GF-D8 (cell line): ENCODE data around the gene TOX2.

ENCODE experiments used
- DNase-seq: peaks from one replicate; lab custom pipeline; 2025; lab: John Stamatoyannopoulos, UW

The TOX2 gene, protein sequence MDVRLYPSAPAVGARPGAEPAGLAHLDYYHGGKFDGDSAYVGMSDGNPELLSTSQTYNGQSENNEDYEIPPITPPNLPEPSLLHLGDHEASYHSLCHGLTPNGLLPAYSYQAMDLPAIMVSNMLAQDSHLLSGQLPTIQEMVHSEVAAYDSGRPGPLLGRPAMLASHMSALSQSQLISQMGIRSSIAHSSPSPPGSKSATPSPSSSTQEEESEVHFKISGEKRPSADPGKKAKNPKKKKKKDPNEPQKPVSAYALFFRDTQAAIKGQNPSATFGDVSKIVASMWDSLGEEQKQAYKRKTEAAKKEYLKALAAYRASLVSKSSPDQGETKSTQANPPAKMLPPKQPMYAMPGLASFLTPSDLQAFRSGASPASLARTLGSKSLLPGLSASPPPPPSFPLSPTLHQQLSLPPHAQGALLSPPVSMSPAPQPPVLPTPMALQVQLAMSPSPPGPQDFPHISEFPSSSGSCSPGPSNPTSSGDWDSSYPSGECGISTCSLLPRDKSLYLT

DNA sequence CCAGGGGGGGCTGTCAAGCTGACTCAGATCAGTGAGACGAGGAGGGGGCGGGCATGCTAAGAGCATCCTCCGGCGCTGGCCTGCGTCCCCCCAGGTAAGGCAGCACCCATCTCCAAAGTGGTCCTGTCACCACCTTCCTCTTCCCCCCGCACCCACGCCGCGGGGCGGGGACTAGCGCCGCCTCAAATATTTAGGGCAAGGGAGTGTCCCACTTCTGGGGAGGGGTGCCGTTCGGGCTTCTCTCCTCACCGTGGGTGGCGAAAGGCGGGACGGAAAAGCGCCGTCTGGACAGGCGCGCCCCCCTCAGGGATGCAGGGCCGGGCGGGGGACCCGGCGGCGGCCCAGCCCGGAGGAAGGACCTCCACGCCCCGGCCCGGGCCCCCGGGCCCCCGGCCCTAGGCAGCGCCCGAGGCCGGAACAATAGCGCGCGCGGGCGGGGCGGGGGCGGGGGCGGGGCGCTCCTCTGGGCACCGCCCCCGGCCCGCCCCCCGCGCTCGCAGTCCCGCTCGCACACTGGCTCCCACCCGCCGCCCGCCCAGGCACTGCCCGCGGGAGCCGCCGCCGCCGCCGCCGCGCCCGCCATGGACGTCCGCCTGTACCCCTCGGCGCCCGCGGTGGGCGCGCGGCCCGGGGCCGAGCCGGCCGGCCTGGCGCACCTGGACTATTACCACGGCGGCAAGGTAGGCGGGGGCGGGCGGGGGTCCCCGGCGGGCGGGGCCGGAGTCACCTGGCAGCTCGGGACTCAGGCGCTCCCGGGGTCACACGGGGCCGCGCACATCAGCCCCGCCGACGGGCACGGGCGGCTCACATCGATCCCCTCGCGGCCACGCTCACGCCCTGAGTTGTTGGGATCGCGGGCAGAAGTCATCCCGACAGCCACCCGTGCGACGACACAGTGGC is at the start of gene TOX2:
Gene TOX2, plus strand, starts transcription at position 542 of the 900 bp plus-strand sequence. Its CDS starts 40 bp downstream, at position 582.
- no peak for DNase-seq

- DNase-seq = no peak
Observed at GRCh38 chr20:43868091-43868490, 46.6 kb upstream of the TOX2 start.

DNA sequence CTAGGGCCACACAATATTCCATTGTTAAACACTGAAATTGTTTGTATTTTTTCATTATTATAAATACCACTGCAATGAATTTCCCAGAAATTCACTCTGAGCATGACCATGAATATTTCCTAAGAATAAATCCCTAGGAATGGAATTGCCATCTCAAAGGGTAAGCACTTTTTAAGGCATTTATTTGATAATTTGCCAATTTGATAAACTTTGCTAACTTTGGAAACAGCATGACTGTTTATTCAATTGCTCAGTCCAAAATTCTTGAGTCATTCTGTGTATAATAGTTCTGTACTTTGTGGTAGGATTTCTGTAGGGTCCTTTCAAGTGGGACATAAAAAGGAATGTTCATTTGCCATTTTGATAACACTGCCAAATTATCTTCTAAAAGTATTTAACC is 44.2 kb upstream of the TOX2 start:
- no peak for DNase-seq

- no peak for DNase-seq
Observed at GRCh38 chr20:43878776-43879175, 35.9 kb upstream of the TOX2 start.

- no peak for DNase-seq
Observed at GRCh38 chr20:43893930-43894329, 20.7 kb upstream of the TOX2 start.

DNA sequence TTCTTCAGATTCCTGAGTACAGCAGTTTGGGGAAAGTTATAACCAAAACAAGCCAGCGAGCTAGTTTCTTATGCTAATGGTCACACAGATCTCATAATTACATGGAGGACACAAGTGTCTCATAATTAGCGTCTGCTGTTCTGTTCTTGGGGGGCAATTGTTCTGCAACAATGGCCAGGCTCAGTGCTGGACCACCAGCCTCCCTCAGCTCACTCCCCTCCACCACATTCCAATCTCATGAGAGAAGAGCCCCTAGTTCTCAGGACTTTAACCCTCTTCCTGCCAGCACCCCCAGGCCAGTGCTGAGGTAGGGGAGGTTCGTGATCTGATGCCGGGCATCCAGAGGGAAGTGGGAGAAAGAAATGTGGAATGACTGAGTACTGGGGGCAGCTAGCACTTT is 20.2 kb upstream of the TOX2 start:
- no peak for DNase-seq

DNA sequence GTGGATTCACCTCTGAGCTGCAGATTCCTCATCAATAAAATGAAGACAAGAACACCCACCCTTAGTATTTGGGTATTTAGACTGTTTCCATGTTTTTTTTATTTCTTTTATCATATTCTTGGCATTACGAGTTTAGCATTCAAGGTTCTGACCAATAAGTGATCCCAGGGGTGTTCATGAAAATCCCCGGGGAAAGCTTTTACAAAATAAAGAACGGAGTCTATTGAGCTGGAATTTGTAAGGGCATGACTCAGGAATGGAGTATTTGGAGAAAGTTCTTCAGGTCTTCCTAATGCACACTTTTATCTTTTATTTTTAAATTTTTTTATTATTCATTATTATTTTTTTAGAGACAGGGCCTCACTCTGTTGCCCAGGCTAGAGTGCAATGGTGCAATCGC is 19.4 kb upstream of the TOX2 start:
- DNase-seq = no peak

GRCh38 chr20:43899274-43900120 is 15.2 kb upstream of the TOX2 start:
- DNase-seq = no peak

DNA sequence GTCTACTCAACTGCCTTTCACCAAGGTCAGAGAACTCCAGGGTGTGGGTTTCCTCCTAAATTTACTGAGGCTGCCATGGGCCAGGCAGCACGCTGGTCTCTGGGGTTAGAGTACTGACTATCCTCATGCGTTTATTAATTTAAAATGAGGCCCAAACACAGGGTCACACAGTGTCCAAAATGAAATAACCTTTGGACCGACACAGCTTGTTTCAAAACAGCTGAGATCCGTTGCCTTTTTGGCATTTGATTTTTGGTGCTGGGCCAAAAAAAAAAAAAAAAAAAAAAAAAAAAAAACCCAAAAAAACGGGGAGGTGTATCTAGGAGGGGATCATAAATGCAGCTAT is 14.6 kb upstream of the TOX2 start:
- DNase-seq = no peak

DNA sequence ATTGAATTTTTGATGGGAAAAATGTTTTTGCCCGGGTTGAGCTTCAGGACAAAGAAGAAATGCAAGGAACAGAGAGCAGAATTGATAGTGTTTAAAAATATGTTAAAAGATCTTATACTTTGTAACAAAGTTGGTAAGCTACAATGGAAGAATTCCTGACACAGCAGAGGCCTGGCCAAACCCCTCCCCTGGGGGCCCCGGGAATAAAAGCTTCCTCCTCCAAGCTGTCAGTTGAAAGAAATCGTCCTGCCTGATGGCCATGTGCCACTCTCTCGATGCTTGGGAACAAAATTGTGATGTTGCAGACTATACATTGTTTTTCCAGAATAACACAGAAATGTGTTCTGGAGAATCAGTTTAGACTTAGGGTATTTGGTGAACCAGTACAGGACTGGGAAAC is 14.2 kb upstream of the TOX2 start:
- no peak for DNase-seq

GRCh38 chr20:43901296-43901695 is 13.4 kb upstream of the TOX2 start:
- DNase-seq = no peak

DNA sequence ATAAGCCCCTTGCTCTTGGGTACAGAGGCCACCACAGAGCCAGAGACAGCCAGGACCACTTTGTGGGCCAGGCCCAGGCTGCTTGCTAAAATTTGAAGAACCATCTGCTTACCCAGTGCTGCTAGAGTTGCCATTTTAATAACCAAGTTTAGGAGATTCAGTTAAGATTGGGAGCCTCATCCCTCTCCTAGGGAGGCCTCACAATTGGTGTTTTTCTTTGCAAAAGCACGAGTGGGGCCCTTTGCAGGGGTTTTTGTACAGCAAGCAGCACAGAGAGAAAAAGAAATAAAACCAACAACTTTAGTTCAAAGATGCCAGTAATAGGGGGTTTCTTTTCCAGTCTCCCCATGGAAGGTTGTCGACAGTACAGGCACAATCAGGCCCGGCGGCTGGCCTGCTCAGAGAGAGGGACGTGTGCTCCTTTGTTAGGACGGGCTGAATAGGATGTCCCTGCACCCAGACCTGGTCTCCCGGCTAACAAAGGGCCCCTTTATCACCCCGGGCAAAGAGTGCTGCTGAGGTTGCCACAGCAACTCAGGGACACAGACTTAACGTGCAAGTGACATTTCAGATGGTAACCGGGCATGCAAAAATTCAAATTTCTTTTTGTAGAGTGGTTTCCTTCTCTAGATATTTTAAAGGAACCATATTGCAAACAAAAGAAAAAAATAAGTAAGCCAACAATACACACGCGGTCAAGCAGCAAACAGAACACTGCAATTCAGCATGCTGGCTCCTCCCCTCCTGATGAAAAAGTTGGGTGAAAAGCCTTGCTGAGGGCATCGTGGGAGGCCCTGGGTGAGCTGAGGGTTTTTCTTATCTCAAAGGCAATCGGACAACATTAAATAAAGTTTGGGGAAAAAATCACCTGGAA is 10.5 kb upstream of the TOX2 start:
- DNase-seq = no peak

- no peak for DNase-seq
Observed at GRCh38 chr20:43904827-43905177, 9.8 kb upstream of the TOX2 start.

- DNase-seq = no peak
Observed at GRCh38 chr20:43906505-43907034, 8.1 kb upstream of the TOX2 start.

GRCh38 chr20:43909211-43909610 is 5.4 kb upstream of the TOX2 start:
- DNase-seq = no peak

GRCh38 chr20:43909720-43910119 is 4.9 kb upstream of the TOX2 start:
- no peak for DNase-seq

- DNase-seq = no peak
Observed at GRCh38 chr20:43910564-43910963, 4.1 kb upstream of the TOX2 start.

GRCh38 chr20:43911066-43911465 is 3.6 kb upstream of the TOX2 start:
- DNase-seq = no peak

GRCh38 chr20:43913291-43914025 is 1.2 kb upstream of the TOX2 start:
- no peak for DNase-seq
